HepG2 (cell line): ENCODE measurements around the gene USP36. TPM values are rescaled to one million over a fixed set of nuclear protein-coding genes. Genes with fewer than 3 reads are reported as not detected.

Experiments
- ATAC-seq: fragments of 200-7000 bp; cut with Tn5 transposase; 3 replicates; pipeline ENCODE4 v1.9.1; 2020; ENCODE audit warnings: mild to moderate bottlenecking, moderate library complexity
- BruUV-seq: library from RNA; stranded (reverse); fragments of 400-500 nt; replicated peaks from 2 replicates; lab custom pipeline; 2021; lab: Mats Ljungman, UMichigan
- CTCF ChIA-PET: fragments of 300-600 bp; formaldehyde crosslinking; extraction: SDS; loops from one replicate; lab custom pipeline; 2021; ENCODE audit warnings: low total read pairs, inconsistent platforms, low intra/inter-chr PET ratio; lab: Yijun Ruan, JAX
- POLR2A ChIA-PET: fragments of 350-600 bp; sonication (Branson Sonifier 250); formaldehyde crosslinking; loops from one replicate; lab custom pipeline; 2020; ENCODE audit warnings: antibody characterized with exemption, inconsistent platforms; lab: Yijun Ruan, JAX
- DNase-seq: peaks from one replicate; pipeline ENCODE4 v3.0.0-alpha.2; 2015; ENCODE audit warnings: low spot score
- FAIRE-seq: peaks from 3 replicates; lab custom pipeline; 2011; peaks lifted over from hg19 to GRCh38; lab: Jason Lieb, UNC
- H2AFZ ChIP-seq: one replicate; pipeline ENCODE4 v1.6.1; 2011; ENCODE audit warnings: low read length, inconsistent platforms
- H3K27ac ChIP-seq: fragments of 300-600 bp; 3 replicates; pipeline ENCODE4 v1.8.0; 2011; ENCODE audit warnings: mixed run types, mild to moderate bottlenecking, mixed read lengths, low read length, inconsistent platforms; ENCODE audit not compliant: insufficient read depth; ENCODE audit errors: extremely low read length
- H3K27me3 ChIP-seq, 2 experiments: fragments of 200-600 bp in 1 of 2; 2 replicates in 1 of 2; 3 replicates in 1 of 2; pipeline versions ENCODE4 v1.6.0 to v1.8.0; 2011; ENCODE audit warnings: low read length in 2 of 2, mild to moderate bottlenecking in 2 of 2, moderate library complexity in 2 of 2, inconsistent platforms in 1 of 2; ENCODE audit not compliant: insufficient read depth in 2 of 2, control insufficient read depth in 1 of 2
- H3K36me3 ChIP-seq, 2 experiments: fragments of 200-600 bp in 1 of 2; replicated peaks in 1 of 2; 2 replicates in 1 of 2; 3 replicates in 1 of 2; pipeline versions ENCODE4 v1.5.1 to v1.8.0; 2011; ENCODE audit warnings: low read length in 2 of 2, inconsistent platforms in 1 of 2; ENCODE audit not compliant: insufficient read depth in 2 of 2, control insufficient read depth in 1 of 2
- H3K4me1 ChIP-seq: 2 replicates; pipeline ENCODE4 v1.5.1; 2012; ENCODE audit warnings: low read length, inconsistent platforms; ENCODE audit not compliant: insufficient read depth
- H3K4me2 ChIP-seq: 2 replicates; pipeline ENCODE4 v1.6.0; 2011; ENCODE audit warnings: low read depth, low read length, inconsistent platforms
- H3K4me3 ChIP-seq, 3 experiments: fragments of 200-600 bp in 1 of 3; sonication (generic), shearing (Covaris generic) in 1 of 3; replicated peaks in 1 of 3; 2 replicates each; pipeline ENCODE4 v1.5.1; 2011 to 2016; ENCODE audit warnings: low read length in 3 of 3, inconsistent platforms in 2 of 3, low read depth in 2 of 3, mild to moderate bottlenecking in 2 of 3, control low read depth in 1 of 3, mixed read lengths in 1 of 3; ENCODE audit not compliant: insufficient read depth in 1 of 3
- H3K79me2 ChIP-seq: one replicate; pipeline ENCODE4 v1.6.1; 2011; ENCODE audit warnings: low read length, inconsistent platforms; ENCODE audit not compliant: insufficient read depth
- H3K9ac ChIP-seq: 2 replicates; pipeline ENCODE4 v1.6.0; 2011; ENCODE audit warnings: mild to moderate bottlenecking, low read depth, low read length, inconsistent platforms; ENCODE audit not compliant: insufficient read depth
- H3K9me3 ChIP-seq: 2 replicates; pipeline ENCODE4 v1.5.1; 2012; ENCODE audit warnings: mild to moderate bottlenecking, low read length
- H4K20me1 ChIP-seq: 2 replicates; pipeline ENCODE4 v1.6.0; 2011; ENCODE audit warnings: inconsistent platforms, mild to moderate bottlenecking, low read length, moderate library complexity; ENCODE audit not compliant: insufficient read depth
- AGO2 ChIP-seq: fragments of 200-400 bp; formaldehyde crosslinking; optimal IDR thresholded peaks from 2 replicates; pipeline ENCODE3; 2017; ENCODE audit warnings: mild to moderate bottlenecking, low read depth, low read length, moderate library complexity
- ARID5B ChIP-seq: IDR thresholded peaks from 2 replicates; pipeline ENCODE4 v1.4.0; 2020; ENCODE audit warnings: mild to moderate bottlenecking, missing genetic modification reagents
- ATF3 ChIP-seq: sonication (generic); formaldehyde crosslinking; IDR thresholded peaks from 2 replicates; pipeline ENCODE4 v1.4.0; 2020; ENCODE audit warnings: missing genetic modification reagents
- WIZ ChIP-seq: sonication (generic); formaldehyde crosslinking; IDR thresholded peaks from 2 replicates; pipeline ENCODE4 v1.5.1; 2020; ENCODE audit warnings: mild to moderate bottlenecking, missing genetic modification reagents
- ZFP36L2 ChIP-seq: sonication (generic); formaldehyde crosslinking; IDR thresholded peaks from 2 replicates; pipeline ENCODE4 v1.4.0; 2020; ENCODE audit warnings: missing genetic modification reagents
- ZFP82 ChIP-seq: sonication (generic); formaldehyde crosslinking; IDR thresholded peaks from 2 replicates; pipeline ENCODE4 v1.5.1; 2020; ENCODE audit warnings: mild to moderate bottlenecking, missing genetic modification reagents, borderline replicate concordance
- ZNF556 ChIP-seq: sonication (generic); formaldehyde crosslinking; IDR thresholded peaks from 2 replicates; pipeline ENCODE4 v1.4.0; 2020; ENCODE audit warnings: mild to moderate bottlenecking, missing genetic modification reagents, borderline replicate concordance
- ZNF776 ChIP-seq: sonication (generic); formaldehyde crosslinking; IDR thresholded peaks from 2 replicates; pipeline ENCODE4 v1.4.0; 2020; ENCODE audit warnings: mild to moderate bottlenecking, missing genetic modification reagents
- WGBS: methylation state at CpG from one replicate; pipeline ENCODE4 v1.1.6; 2017; ENCODE audit warnings: low lambda C conversion rate; 5-methylcytosine and 5-hydroxymethylcytosine counted together
- in situ Hi-C: cut with HindIII; loops from 2 replicates; pipeline ENCODE4 v1.10.0; 2017; ENCODE audit warnings: low pct_unique_long_range_greater_than_20kb; ENCODE audit not compliant: extremely low pct_ligation_motif_present
- intact Hi-C: fragments of 100-400 bp; cut with micrococcal nuclease; formaldehyde crosslinking; loops from one replicate; pipeline ENCODE4 v1.10.0; 2022; ENCODE audit not compliant: unreplicated experiment
- polyA plus RNA-seq, 8 experiments: library from polyadenylated mRNA; depleted of rRNA in 3 of 8; stranded (reverse) in 7 of 8; unstranded in 1 of 8; fragments of >200 nt; fragmentation: Illumina TruSeq in 4 of 8; extraction: Trizol in 4 of 8; gene quantifications; 2 replicates each; pipeline versions ENCODE4 v1.2.1 to v1.2.3, GENCODE V29; 2011 to 2016; ENCODE audit warnings: low read depth in 4 of 8, missing spikeins in 1 of 8, mixed read lengths in 1 of 8; ENCODE audit not compliant: insufficient read depth in 1 of 8
- total RNA-seq, 5 experiments: library from RNA; depleted of rRNA; stranded (reverse); fragments of >200 nt; fragmentation: Illumina TruSeq; extraction: Trizol; gene quantifications; 2 replicates each; pipeline ENCODE4 v1.2.3, GENCODE V29; 2016; ENCODE audit warnings: low read depth in 1 of 5

USP36 gene
- total and polyA plus RNA-seq, 2 of the 13 experiments (the other 11 are each of a cell fraction or from before 2014, with no cell fraction given), result 29.6 to 45.9 TPM

- TF ChIP-seq ARID5B (CRISPR knock-in tag), result no peak
- no peak for TF ChIP-seq ZFP36L2 (CRISPR knock-in tag)
- no peak for TF ChIP-seq WIZ (CRISPR knock-in tag)
- TF ChIP-seq ZFP82 (CRISPR knock-in tag), result no peak
- no peak for TF ChIP-seq ZNF556 (CRISPR knock-in tag)
- TF ChIP-seq ATF3 (CRISPR knock-in tag), result no peak
Measured at GRCh38 chr17:78821961-78822360, 18.7 kb downstream of the USP36 start (continued).

GRCh38 chr17:78820841-78821240, 19.8 kb downstream of the USP36 start:
- Histone ChIP-seq H2AFZ (no peak overlapping the region), H3K36me3 (peaks cover 69 to 92% of the 10 kb centered on the region in 2 experiments), H3K27me3 (no peaks in the 10 kb centered on the region), H3K4me3 (no peak overlapping the region), H3K9ac (no peak overlapping the region), H4K20me1 (peaks cover 6% of the 10 kb centered on the region; the same call in 1 of the 2 replicates), H3K4me2 (no peak overlapping the region), H3K4me1 (0 out of 2 replicates have a peak, but pooled peaks cover 7% of the 10 kb centered on the region), H3K79me2 (peaks cover 3% of the 10 kb centered on the region), H3K9me3 (no peaks in the 10 kb centered on the region)
- FAIRE-seq (no peak), DNase-seq (no peak), ATAC-seq (no peak)
- intact Hi-C loops, result no loop called here
- POLR2A ChIA-PET, result no interaction called here
- no TSS peak for BruUV-seq
- CTCF ChIA-PET, result no interaction called here
- WGBS, result 97% methylated on average over 13 of the region's 13 CpGs
- TF ChIP-seq ZNF776 (CRISPR knock-in tag) (no peak), AGO2 (peak; percentile 29)
- TF ChIP-seq, all 625 proteins: peak for 1
- no peak overlapping the region for H3K27ac ChIP-seq
- in situ Hi-C loops, result no loop called here
